Measurements from ENCODE around the gene PCDHGA3. TPM values are rescaled to one million over a fixed set of nuclear protein-coding genes. Genes with fewer than 3 reads are reported as not detected.
A peak's percentile ranks its signal among the peaks of the same experiment; 100 is the strongest.
"Not testable (repeated sequence)": the region's sequence is repeated elsewhere in the genome, so short reads cannot be mapped to it uniquely, and the experiment has no call there.

Gene PCDHGA3
- total RNA-seq, 3 donors from 2014 or later (not counting 1 experiment from before 2014, with no cell fraction given), result not detected

DNA sequence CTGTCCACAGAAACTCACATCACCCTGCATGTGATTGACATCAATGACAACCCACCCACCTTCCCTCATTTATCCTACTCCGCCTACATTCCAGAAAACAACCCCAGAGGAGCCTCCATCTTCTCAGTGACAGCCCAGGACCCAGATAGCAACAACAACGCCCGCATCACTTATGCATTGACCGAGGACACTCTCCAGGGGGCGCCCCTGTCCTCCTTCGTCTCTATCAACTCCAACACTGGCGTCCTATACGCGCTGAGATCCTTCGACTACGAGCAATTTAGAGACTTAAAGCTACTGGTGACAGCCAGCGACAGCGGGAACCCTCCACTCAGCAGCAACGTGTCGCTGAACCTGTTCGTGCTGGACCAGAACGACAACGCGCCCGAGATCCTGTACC, 1.7 kb downstream of the PCDHGA3 start:
- WGBS (ENCODE audit: insufficient coverage), result 45% methylated on average over 20 of the region's 20 CpGs
- H3K9me3 Mint-ChIP-seq, result peaks cover 6 to 8% of the 10 kb centered on the region in 2 donors
- DNase-seq (no peak), ATAC-seq (no peak)
- Histone ChIP-seq H3K27me3 (ENCODE audit: control insufficient read depth, insufficient read depth, low read length) (peaks cover 34% of the 10 kb centered on the region), H3K4me3 (ENCODE audit: low read length) (no peak overlapping the region), H3K4me1 (ENCODE audit: control insufficient read depth, insufficient read depth, low read length) (no peaks in the 10 kb centered on the region), H3K36me3 (ENCODE audit: control insufficient read depth, insufficient read depth, low read length) (no peaks in the 10 kb centered on the region), H3K9me3 (ENCODE audit: control insufficient read depth, insufficient read depth, low read length) (peaks cover 27% of the 10 kb centered on the region), H3K27ac (ENCODE audit: low read length) (no peak overlapping the region)
- intact Hi-C loops (cut with micrococcal nuclease), result no loop called here
- H3K27me3 Mint-ChIP-seq (ENCODE audit: low read depth in 2 of 2), result peaks cover 50 to 86% of the 10 kb centered on the region in 2 donors
- TF ChIP-seq CTCF (IDR thresholded peaks at IDR 0.05), result no peak
- peaks cover 34% of the 10 kb centered on the region for H3K36me3 Mint-ChIP-seq
- H3K4me1 Mint-ChIP-seq, result no peaks in the 10 kb centered on the region
- H3K27ac Mint-ChIP-seq, result no peak overlapping the region
- no peak overlapping the region for H3K4me3 Mint-ChIP-seq

DNA sequence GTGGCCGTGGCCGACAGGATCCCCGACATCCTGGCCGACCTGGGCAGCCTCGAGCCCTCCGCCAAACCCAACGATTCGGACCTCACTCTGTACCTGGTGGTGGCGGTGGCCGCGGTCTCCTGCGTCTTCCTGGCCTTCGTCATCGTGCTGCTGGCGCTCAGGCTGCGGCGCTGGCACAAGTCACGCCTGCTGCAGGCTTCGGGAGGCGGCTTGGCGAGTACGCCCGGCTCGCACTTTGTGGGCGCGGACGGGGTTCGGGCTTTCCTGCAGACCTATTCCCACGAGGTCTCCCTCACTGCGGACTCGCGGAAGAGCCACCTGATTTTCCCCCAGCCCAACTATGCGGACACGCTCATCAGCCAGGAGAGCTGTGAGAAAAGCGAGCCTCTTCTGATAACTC, 2.4 kb downstream of the PCDHGA3 start:
- H3K36me3 ChIP-seq (ENCODE audit: control insufficient read depth, insufficient read depth, low read length); H3K4me1 ChIP-seq (ENCODE audit: control insufficient read depth, insufficient read depth, low read length); H3K4me3 Mint-ChIP-seq; H3K27ac Mint-ChIP-seq; H3K4me1 Mint-ChIP-seq; DNase-seq; intact Hi-C loops (cut with micrococcal nuclease); ATAC-seq; H3K27ac ChIP-seq (ENCODE audit: low read length); H3K4me3 ChIP-seq (ENCODE audit: low read length); H3K9me3 Mint-ChIP-seq: not testable (repeated sequence)
- Histone ChIP-seq H3K27me3 (ENCODE audit: control insufficient read depth, insufficient read depth, low read length) (peaks cover 39% of the 10 kb centered on the region), H3K9me3 (ENCODE audit: control insufficient read depth, insufficient read depth, low read length) (peaks cover 30% of the 10 kb centered on the region)
- Mint-ChIP-seq H3K27me3 (ENCODE audit: low read depth in 2 of 2) (peaks cover 51 to 86% of the 10 kb centered on the region in 2 donors), H3K36me3 (peaks cover 38% of the 10 kb centered on the region)
- WGBS (ENCODE audit: insufficient coverage), result 45% methylated on average over 20 of the region's 35 CpGs

DNA sequence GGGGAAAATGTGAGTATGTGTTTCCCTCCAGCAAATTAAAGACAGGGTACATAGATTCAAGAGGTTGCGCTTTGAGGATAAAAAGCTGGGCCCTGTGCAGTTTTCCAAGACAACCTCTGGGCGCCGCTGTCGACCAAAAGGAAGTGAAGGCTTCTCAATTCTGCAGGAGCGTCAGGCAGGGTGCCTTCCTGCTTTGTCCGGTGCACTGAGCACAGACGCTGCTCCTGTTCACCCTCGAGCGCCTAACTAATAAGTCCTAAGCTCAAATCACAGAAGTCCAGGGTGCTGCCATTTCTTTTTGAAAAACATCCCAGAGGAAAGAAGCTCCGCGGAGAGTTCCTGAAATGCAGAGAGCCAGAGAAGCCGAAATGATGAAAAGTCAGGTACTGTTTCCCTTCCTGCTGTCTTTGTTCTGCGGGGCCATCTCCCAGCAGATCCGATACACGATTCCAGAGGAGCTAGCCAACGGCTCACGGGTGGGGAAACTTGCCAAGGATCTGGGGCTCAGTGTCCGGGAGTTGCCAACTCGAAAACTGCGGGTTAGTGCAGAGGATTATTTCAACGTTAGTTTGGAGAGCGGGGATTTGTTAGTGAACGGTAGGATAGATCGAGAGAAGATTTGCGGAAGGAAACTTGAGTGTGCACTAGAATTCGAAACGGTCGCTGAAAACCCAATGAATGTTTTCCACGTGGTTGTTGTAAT, 6.4 kb downstream of the PCDHGA3 start, which contains the start of gene PCDHGB1:
Gene PCDHGB1, plus strand, starts transcription at position 183 of the 703 bp plus-strand sequence. Its CDS starts 162 bp downstream, at position 345.
- peak within 1 kb of the TSS; percentile 25 for H3K4me3 Mint-ChIP-seq

More for the DNA sequence above, 6.4 kb downstream of the PCDHGA3 start, which contains the start of gene PCDHGB1:
- DNase-seq, result peak in 1 of 2 donors; percentile 52
- Mint-ChIP-seq H3K4me1 (no peaks in the 10 kb centered on the region), H3K36me3 (peaks cover 25% of the 10 kb centered on the region), H3K27me3 (ENCODE audit: low read depth in 2 of 2) (peaks cover 50 to 78% of the 10 kb centered on the region in 2 donors), H3K27ac (no peak within 1 kb of the TSS), H3K9me3 (peaks cover 6 to 8% of the 10 kb centered on the region in 2 donors)
- peak in 2 of 3 donors; percentile 55 to 65 for ATAC-seq
- Histone ChIP-seq H3K4me3 (ENCODE audit: low read length) (no peak within 1 kb of the TSS), H3K27me3 (ENCODE audit: control insufficient read depth, insufficient read depth, low read length) (peaks cover 39% of the 10 kb centered on the region), H3K9me3 (ENCODE audit: control insufficient read depth, insufficient read depth, low read length) (peaks cover 31% of the 10 kb centered on the region), H3K27ac (ENCODE audit: low read length) (no peak within 1 kb of the TSS), H3K36me3 (ENCODE audit: control insufficient read depth, insufficient read depth, low read length) (no peaks in the 10 kb centered on the region), H3K4me1 (ENCODE audit: control insufficient read depth, insufficient read depth, low read length) (peaks cover 3% of the 10 kb centered on the region)
- 29% methylated on average over 29 of the region's 29 CpGs for WGBS (ENCODE audit: insufficient coverage)
- intact Hi-C loops (cut with micrococcal nuclease), result no loop called here
- TF ChIP-seq CTCF (IDR thresholded peaks at IDR 0.05), result no peak

All from natural killer cell (primary cell).